ENCODE measurements around the gene BMP5.

DNA sequence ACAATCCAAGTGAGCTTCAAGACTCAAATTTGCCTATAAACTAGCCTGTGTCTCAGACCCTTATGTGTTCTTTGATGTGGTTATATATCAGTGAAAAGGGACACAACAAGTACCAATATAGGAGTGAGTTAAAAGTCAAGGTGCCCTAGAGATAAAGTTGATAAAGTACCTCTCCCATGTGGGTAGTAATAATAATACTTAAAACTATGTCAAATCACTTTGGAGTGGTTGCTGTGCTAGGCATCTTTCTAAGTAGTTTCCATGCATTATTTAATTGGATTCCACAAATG lies 100.4 kb downstream of the BMP5 start:
- no peak for TF ChIP-seq POLR2AphosphoS2 (IDR thresholded peaks at IDR 0.05; ENCODE audit: low read depth, low read length)
- TF ChIP-seq SMAD1 (IDR thresholded peaks at IDR 0.05; ENCODE audit: low read depth, partially characterized antibody) = no peak
- no peak for TF ChIP-seq SMC3 (IDR thresholded peaks at IDR 0.05; ENCODE audit: borderline replicate concordance, low read length)
- no peak for TF ChIP-seq POLR2A (IDR thresholded peaks at IDR 0.05; ENCODE audit: low read depth, low read length)
- TF ChIP-seq EP300 (IDR thresholded peaks at IDR 0.05; ENCODE audit: borderline replicate concordance in 1 of 2, control insufficient read depth in 1 of 2, low read depth in 2 of 2, low read length in 2 of 2) = no peak
- no peak for TF ChIP-seq ZBED1 (IDR thresholded peaks at IDR 0.05; ENCODE audit: borderline replicate concordance)
- TF ChIP-seq, protein P1, sequence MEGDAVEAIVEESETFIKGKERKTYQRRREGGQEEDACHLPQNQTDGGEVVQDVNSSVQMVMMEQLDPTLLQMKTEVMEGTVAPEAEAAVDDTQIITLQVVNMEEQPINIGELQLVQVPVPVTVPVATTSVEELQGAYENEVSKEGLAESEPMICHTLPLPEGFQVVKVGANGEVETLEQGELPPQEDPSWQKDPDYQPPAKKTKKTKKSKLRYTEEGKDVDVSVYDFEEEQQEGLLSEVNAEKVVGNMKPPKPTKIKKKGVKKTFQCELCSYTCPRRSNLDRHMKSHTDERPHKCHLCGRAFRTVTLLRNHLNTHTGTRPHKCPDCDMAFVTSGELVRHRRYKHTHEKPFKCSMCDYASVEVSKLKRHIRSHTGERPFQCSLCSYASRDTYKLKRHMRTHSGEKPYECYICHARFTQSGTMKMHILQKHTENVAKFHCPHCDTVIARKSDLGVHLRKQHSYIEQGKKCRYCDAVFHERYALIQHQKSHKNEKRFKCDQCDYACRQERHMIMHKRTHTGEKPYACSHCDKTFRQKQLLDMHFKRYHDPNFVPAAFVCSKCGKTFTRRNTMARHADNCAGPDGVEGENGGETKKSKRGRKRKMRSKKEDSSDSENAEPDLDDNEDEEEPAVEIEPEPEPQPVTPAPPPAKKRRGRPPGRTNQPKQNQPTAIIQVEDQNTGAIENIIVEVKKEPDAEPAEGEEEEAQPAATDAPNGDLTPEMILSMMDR (IDR thresholded peaks at IDR 0.05 in 2 of 3, conservative IDR thresholded peaks at IDR 0.05 in 1 of 3; ENCODE audit: control insufficient read depth in 2 of 3, extremely low read depth in 1 of 3, insufficient read depth in 1 of 3, low read depth in 3 of 3, low read length in 3 of 3) = no peak
- TF ChIP-seq CHD2 (IDR thresholded peaks at IDR 0.05; ENCODE audit: borderline replicate concordance, low read depth, low read length) = no peak
- no peak for TF ChIP-seq EZH2 (IDR thresholded peaks at IDR 0.05; ENCODE audit: borderline replicate concordance, control insufficient read depth, low read depth, low read length)
- TF ChIP-seq, protein P2, sequence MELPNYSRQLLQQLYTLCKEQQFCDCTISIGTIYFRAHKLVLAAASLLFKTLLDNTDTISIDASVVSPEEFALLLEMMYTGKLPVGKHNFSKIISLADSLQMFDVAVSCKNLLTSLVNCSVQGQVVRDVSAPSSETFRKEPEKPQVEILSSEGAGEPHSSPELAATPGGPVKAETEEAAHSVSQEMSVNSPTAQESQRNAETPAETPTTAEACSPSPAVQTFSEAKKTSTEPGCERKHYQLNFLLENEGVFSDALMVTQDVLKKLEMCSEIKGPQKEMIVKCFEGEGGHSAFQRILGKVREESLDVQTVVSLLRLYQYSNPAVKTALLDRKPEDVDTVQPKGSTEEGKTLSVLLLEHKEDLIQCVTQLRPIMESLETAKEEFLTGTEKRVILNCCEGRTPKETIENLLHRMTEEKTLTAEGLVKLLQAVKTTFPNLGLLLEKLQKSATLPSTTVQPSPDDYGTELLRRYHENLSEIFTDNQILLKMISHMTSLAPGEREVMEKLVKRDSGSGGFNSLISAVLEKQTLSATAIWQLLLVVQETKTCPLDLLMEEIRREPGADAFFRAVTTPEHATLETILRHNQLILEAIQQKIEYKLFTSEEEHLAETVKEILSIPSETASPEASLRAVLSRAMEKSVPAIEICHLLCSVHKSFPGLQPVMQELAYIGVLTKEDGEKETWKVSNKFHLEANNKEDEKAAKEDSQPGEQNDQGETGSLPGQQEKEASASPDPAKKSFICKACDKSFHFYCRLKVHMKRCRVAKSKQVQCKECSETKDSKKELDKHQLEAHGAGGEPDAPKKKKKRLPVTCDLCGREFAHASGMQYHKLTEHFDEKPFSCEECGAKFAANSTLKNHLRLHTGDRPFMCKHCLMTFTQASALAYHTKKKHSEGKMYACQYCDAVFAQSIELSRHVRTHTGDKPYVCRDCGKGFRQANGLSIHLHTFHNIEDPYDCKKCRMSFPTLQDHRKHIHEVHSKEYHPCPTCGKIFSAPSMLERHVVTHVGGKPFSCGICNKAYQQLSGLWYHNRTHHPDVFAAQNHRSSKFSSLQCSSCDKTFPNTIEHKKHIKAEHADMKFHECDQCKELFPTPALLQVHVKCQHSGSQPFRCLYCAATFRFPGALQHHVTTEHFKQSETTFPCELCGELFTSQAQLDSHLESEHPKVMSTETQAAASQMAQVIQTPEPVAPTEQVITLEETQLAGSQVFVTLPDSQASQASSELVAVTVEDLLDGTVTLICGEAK (IDR thresholded peaks at IDR 0.05; ENCODE audit: borderline replicate concordance) = no peak
- no peak for TF ChIP-seq SUZ12 (IDR thresholded peaks at IDR 0.05; ENCODE audit: unreplicated experiment)
- TF ChIP-seq NR2F1 (conservative IDR thresholded peaks at IDR 0.05) = no peak

All from GM12878 (cell line).